GM23338 (cell line): Measurements from ENCODE around the gene PIAS4. TPM values are rescaled to one million over a fixed set of nuclear protein-coding genes. Genes with fewer than 3 reads are reported as not detected.

Source experiments
- ATAC-seq: fragments of 200-7000 bp; cut with Tn5 transposase; 3 replicates; pipeline ENCODE4 v1.9.1; 2020
- DNase-seq: peaks from one replicate; pipeline ENCODE4 v3.0.0-alpha.2; 2015; ENCODE audit warnings: low spot score
- H2AFZ ChIP-seq: fragments of 200-600 bp; sonication (generic); 2 replicates; pipeline ENCODE4 v1.8.0; 2016; ENCODE audit warnings: antibody characterized with exemption, mild to moderate bottlenecking, moderate library complexity
- H3F3A ChIP-seq: fragments of 200-600 bp; sonication (generic); replicated peaks from 2 replicates; pipeline ENCODE4 v1.8.0; 2017; ENCODE audit warnings: antibody characterized with exemption, mixed run types, low read depth
- H3K27ac ChIP-seq: fragments of 200-600 bp; sonication (generic); 2 replicates; pipeline ENCODE4 v1.6.1; 2016; ENCODE audit warnings: low read depth
- H3K27me3 ChIP-seq: fragments of 200-600 bp; sonication (generic); 2 replicates; pipeline ENCODE4 v1.8.0; 2016; ENCODE audit warnings: mild to moderate bottlenecking, mixed run types, moderate library complexity; ENCODE audit not compliant: insufficient read depth
- H3K36me3 ChIP-seq: fragments of 200-600 bp; sonication (generic); 2 replicates; pipeline ENCODE4 v1.8.0; 2016; ENCODE audit warnings: mild to moderate bottlenecking; ENCODE audit not compliant: insufficient read depth
- H3K4me1 ChIP-seq: fragments of 200-600 bp; sonication (generic); 2 replicates; pipeline ENCODE4 v1.8.0; 2016; ENCODE audit warnings: mild to moderate bottlenecking, moderate library complexity; ENCODE audit not compliant: insufficient read depth
- H3K4me2 ChIP-seq: fragments of 200-600 bp; sonication (generic); 2 replicates; pipeline ENCODE4 v1.7.1; 2017; ENCODE audit warnings: mixed run types
- H3K4me3 ChIP-seq: fragments of 200-600 bp; sonication (generic); 2 replicates; pipeline ENCODE4 v1.6.1; 2016; ENCODE audit warnings: mixed run types
- H3K79me2 ChIP-seq: fragments of 200-600 bp; sonication (generic); replicated peaks from 2 replicates; pipeline ENCODE4 v1.8.0; 2017; ENCODE audit warnings: mild to moderate bottlenecking; ENCODE audit not compliant: insufficient read depth
- H3K9me2 ChIP-seq: fragments of 200-600 bp; sonication (generic); 2 replicates; pipeline ENCODE4 v1.8.0; 2017; ENCODE audit not compliant: insufficient read depth
- H4K20me1 ChIP-seq: fragments of 200-600 bp; sonication (generic); replicated peaks from 2 replicates; pipeline ENCODE4 v1.8.0; 2017; ENCODE audit warnings: mild to moderate bottlenecking; ENCODE audit not compliant: insufficient read depth
- H3K27ac Mint-ChIP-seq: 2 replicates; pipeline ENCODE4 v1.8.0; 2020; ENCODE audit warnings: inconsistent platforms, mild to moderate bottlenecking, moderate library complexity, mixed read lengths
- H3K27me3 Mint-ChIP-seq: 3 replicates; pipeline ENCODE4 v1.8.0; 2022; ENCODE audit warnings: low read depth, mild to moderate bottlenecking, moderate library complexity, mixed read lengths, inconsistent platforms; ENCODE audit not compliant: insufficient read depth, poor library complexity
- H3K36me3 Mint-ChIP-seq: 3 replicates; pipeline ENCODE4 v1.8.0; 2021; ENCODE audit warnings: low read depth, mild to moderate bottlenecking, inconsistent platforms, moderate library complexity, mixed read lengths
- H3K4me1 Mint-ChIP-seq: 3 replicates; pipeline ENCODE4 v1.8.0; 2020; ENCODE audit warnings: mild to moderate bottlenecking, inconsistent platforms, mixed read lengths
- H3K4me3 Mint-ChIP-seq: 3 replicates; pipeline ENCODE4 v1.8.0; 2021; ENCODE audit warnings: moderate library complexity, mild to moderate bottlenecking, inconsistent platforms, mixed read lengths
- H3K9me3 Mint-ChIP-seq: 3 replicates; pipeline ENCODE4 v1.8.0; 2020; ENCODE audit warnings: moderate library complexity, mild to moderate bottlenecking, inconsistent platforms, mixed read lengths
- CREB1 ChIP-seq: fragments of 250-450 bp; sonication (Bioruptor Pico); IDR thresholded peaks from 2 replicates; pipeline ENCODE4 v1.5.0; 2020; ENCODE audit warnings: low read depth, mild to moderate bottlenecking, moderate library complexity
- CTCF ChIP-seq, 2 experiments: fragments of 200-600 bp in 1 of 2; sonication (generic) in 1 of 2; conservative IDR thresholded peaks; 2 replicates each; pipeline versions ENCODE4 v1.5.1 to v1.6.1; 2016 to 2017; ENCODE audit warnings: antibody characterized with exemption in 2 of 2, low read depth in 2 of 2, mild to moderate bottlenecking in 2 of 2, moderate library complexity in 1 of 2
- ETS1 ChIP-seq: IDR thresholded peaks from 2 replicates; pipeline ENCODE4 v1.6.1; 2016; ENCODE audit warnings: antibody characterized with exemption
- EZH2phosphoT487 ChIP-seq: fragments of 200-600 bp; sonication (generic); IDR thresholded peaks from one replicate; pipeline ENCODE4 v1.8.1; 2018; ENCODE audit warnings: antibody characterized with exemption; ENCODE audit not compliant: unreplicated experiment
- POLR2AphosphoS5 ChIP-seq: IDR thresholded peaks from 2 replicates; pipeline ENCODE4 v1.6.1; 2016; ENCODE audit warnings: antibody characterized with exemption, low read depth
- ZNF331 ChIP-seq: fragments of 250-450 bp; sonication (Bioruptor Pico); IDR thresholded peaks from 2 replicates; pipeline ENCODE4 v1.5.0; 2020; ENCODE audit warnings: low read depth, mild to moderate bottlenecking, moderate library complexity
- ZNF462 ChIP-seq: fragments of 250-450 bp; sonication (Bioruptor Pico); IDR thresholded peaks from 2 replicates; pipeline ENCODE4 v1.5.0; 2020; ENCODE audit warnings: mild to moderate bottlenecking, moderate library complexity
- polyA plus RNA-seq: library from polyadenylated mRNA; unstranded; fragments of >200 nt; fragmentation: Nextera tagmentation; extraction: Ambion mirVana; gene quantifications from 2 replicates; pipeline ENCODE4 v1.2.1, GENCODE V29; 2016
- total RNA-seq: library from RNA; depleted of rRNA; stranded (reverse); fragments of >200 nt; shearing (Covaris generic); gene quantifications from 2 replicates; pipeline ENCODE4 v1.2.3, GENCODE V29; 2014

The PIAS4 gene
- total and polyA plus RNA-seq, 2 experiments from 2014 or later, result 17.0 to 48.4 TPM

- H3K4me1 Mint-ChIP-seq, result peaks cover 10% of the 10 kb centered on the region
- H3K36me3 Mint-ChIP-seq, result peaks cover 72% of the 10 kb centered on the region
- no peak overlapping the region for H3K4me3 ChIP-seq
- no peak overlapping the region for H2AFZ ChIP-seq
- H3K4me1 ChIP-seq, result 0 out of 2 replicates have a peak, but pooled peaks cover 3% of the 10 kb centered on the region
- peaks cover 14% of the 10 kb centered on the region; the same call in 1 of the 2 replicates for H3K36me3 ChIP-seq
- H3K27ac Mint-ChIP-seq, result no peak overlapping the region
- ATAC-seq (no peak), DNase-seq (no peak)
- H3K4me3 Mint-ChIP-seq, result no peak overlapping the region
- H3K9me2 ChIP-seq, result no peaks in the 10 kb centered on the region
- peaks cover 33% of the 10 kb centered on the region for H4K20me1 ChIP-seq
- H3K79me2 ChIP-seq, result peaks cover 34% of the 10 kb centered on the region
- H3K27me3 Mint-ChIP-seq, result peaks cover 14% of the 10 kb centered on the region
- 0 out of 2 replicates have a peak, but pooled peaks cover 14% of the 10 kb centered on the region for H3F3A ChIP-seq
- H3K4me2 ChIP-seq, result no peak overlapping the region
- H3K27ac ChIP-seq, result no peak overlapping the region
- TF ChIP-seq ZNF462 (CRISPR knock-in tag) (no peak), CTCF (conservative IDR thresholded peaks at IDR 0.05; ENCODE audit: low read depth in 2 of 2) (no peak), ETS1 (no peak), CREB1 (CRISPR knock-in tag) (no peak), POLR2AphosphoS5 (no peak), ZNF331 (no peak), EZH2phosphoT487 (no peak)
- H3K27me3 ChIP-seq, result no peaks in the 10 kb centered on the region
- no peaks in the 10 kb centered on the region for H3K9me3 Mint-ChIP-seq
Measured at GRCh38 chr19:3963458-3964255, 43.9 kb upstream of the PIAS4 start.
